K562 (cell line): ENCODE measurements around the gene TWSG1. TPM values are rescaled to one million over a fixed set of nuclear protein-coding genes. Genes with fewer than 3 reads are reported as not detected.
"Not testable (repeated sequence)": the region's sequence is repeated elsewhere in the genome, so short reads cannot be mapped to it uniquely, and the experiment has no call there.

Source experiments
- ATAC-seq: fragments of 200-7000 bp; cut with Tn5 transposase; 3 replicates; pipeline ENCODE4 v1.9.1; 2020; ENCODE audit warnings: moderate library complexity
- BruUV-seq: library from RNA; stranded (reverse); fragments of 400-500 nt; replicated peaks from 2 replicates; lab custom pipeline; 2021; lab: Mats Ljungman, UMichigan
- CTCF ChIA-PET: fragments of 300-600 bp; formaldehyde crosslinking; extraction: SDS; loops from one replicate; lab custom pipeline; 2021; ENCODE audit warnings: low intra/inter-chr PET ratio; lab: Yijun Ruan, JAX
- POLR2A ChIA-PET: fragments of 300-600, 350-650 bp; sonication (Branson Sonifier 250); formaldehyde crosslinking; extraction: SDS; loops from one replicate; lab custom pipeline; 2021; ENCODE audit warnings: antibody characterized with exemption, inconsistent platforms; lab: Yijun Ruan, JAX
- DNase-seq, 4 experiments: peaks; one replicate each; pipeline versions ENCODE4 v3.0.0 to v3.0.0-alpha.2; 2011 to 2018; ENCODE audit warnings: low spot score in 3 of 4, mixed read lengths in 3 of 4; ENCODE audit errors: extremely low read depth in 1 of 4
- FAIRE-seq: peaks from 2 replicates; lab custom pipeline; 2011; peaks lifted over from hg19 to GRCh38; lab: Jason Lieb, UNC
- H2AFZ ChIP-seq: 2 replicates; pipeline ENCODE4 v1.6.0; 2011; ENCODE audit warnings: low read depth, low read length, control low read depth, inconsistent platforms
- H3K27ac ChIP-seq: fragments of 200-600 bp; 3 replicates; pipeline ENCODE4 v1.8.0; 2011; ENCODE audit warnings: low read depth, mild to moderate bottlenecking, control low read depth, inconsistent platforms, low read length, moderate library complexity, mixed read lengths; ENCODE audit errors: extremely low read depth
- H3K27me3 ChIP-seq, 2 experiments: fragments of 300-600 bp in 1 of 2; 2 replicates in 1 of 2; 3 replicates in 1 of 2; pipeline versions ENCODE4 v1.6.0 to v1.8.0; 2011; ENCODE audit warnings: inconsistent platforms in 2 of 2, low read length in 2 of 2, mild to moderate bottlenecking in 1 of 2, mixed read lengths in 1 of 2, moderate library complexity in 1 of 2; ENCODE audit not compliant: control insufficient read depth in 2 of 2, insufficient read depth in 2 of 2
- H3K36me3 ChIP-seq: fragments of 300-600 bp; 3 replicates; pipeline ENCODE4 v1.8.0; 2011; ENCODE audit warnings: mild to moderate bottlenecking, low read length, inconsistent platforms; ENCODE audit not compliant: control insufficient read depth, insufficient read depth
- H3K4me1 ChIP-seq, 2 experiments: fragments of 200-600 bp in 1 of 2; replicated peaks in 1 of 2; 2 replicates in 1 of 2; 3 replicates in 1 of 2; pipeline versions ENCODE4 v1.5.1 to v1.8.0; 2011; ENCODE audit warnings: inconsistent platforms in 2 of 2, low read length in 2 of 2, mild to moderate bottlenecking in 1 of 2, mixed read lengths in 1 of 2, moderate library complexity in 1 of 2; ENCODE audit not compliant: control insufficient read depth in 2 of 2, insufficient read depth in 2 of 2
- H3K4me2 ChIP-seq: 2 replicates; pipeline ENCODE4 v1.6.1; 2011; ENCODE audit warnings: low read length, control low read depth, inconsistent platforms, mixed read lengths; ENCODE audit not compliant: insufficient read depth
- H3K4me3 ChIP-seq: fragments of 200-600 bp; sonication (generic), shearing (Covaris generic); 2 replicates; pipeline ENCODE4 v1.5.1; 2016; ENCODE audit warnings: control low read depth, inconsistent platforms
- H3K79me2 ChIP-seq: fragments of 200-600 bp; 3 replicates; pipeline ENCODE4 v1.8.0; 2011; ENCODE audit warnings: low read length, inconsistent platforms; ENCODE audit not compliant: control insufficient read depth, insufficient read depth
- H3K9ac ChIP-seq, 2 experiments: 2 replicates each; pipeline versions ENCODE4 v1.6.0 to v1.6.1; 2011; ENCODE audit warnings: low read depth in 2 of 2, low read length in 2 of 2, control low read depth in 1 of 2, inconsistent platforms in 1 of 2, mild to moderate bottlenecking in 1 of 2, mixed read lengths in 1 of 2; ENCODE audit not compliant: insufficient read depth in 1 of 2
- H3K9me1 ChIP-seq: one replicate; pipeline ENCODE4 v1.6.0; 2011; ENCODE audit warnings: inconsistent platforms, mild to moderate bottlenecking, low read length, moderate library complexity; ENCODE audit not compliant: control insufficient read depth, insufficient read depth
- H3K9me3 ChIP-seq: replicated peaks from 2 replicates; pipeline ENCODE4 v1.5.1; 2011; ENCODE audit warnings: low read depth, low read length, inconsistent platforms; ENCODE audit not compliant: control insufficient read depth, insufficient read depth
- H4K20me1 ChIP-seq: replicated peaks from 2 replicates; pipeline ENCODE4 v1.6.1; 2011; ENCODE audit warnings: low read length, inconsistent platforms, mixed read lengths; ENCODE audit not compliant: control insufficient read depth, insufficient read depth
- C11orf30 ChIP-seq: fragments of 450-650 bp; IDR thresholded peaks from 2 replicates; pipeline ENCODE4 v1.6.1; 2016; ENCODE audit warnings: low read depth, mild to moderate bottlenecking
- KDM1A ChIP-seq, 2 experiments: fragments of 450-650 bp; IDR thresholded peaks; 2 replicates each; pipeline ENCODE4 v1.6.1; 2016; ENCODE audit warnings: mild to moderate bottlenecking in 2 of 2
- MAFF ChIP-seq: IDR thresholded peaks from 2 replicates; pipeline ENCODE4 v1.6.1; 2012; ENCODE audit warnings: low read length, improper control_type of control experiment
- MAFG ChIP-seq: fragments of 450-650 bp; conservative IDR thresholded peaks from 2 replicates; pipeline ENCODE4 v1.6.1; 2016; ENCODE audit warnings: missing genetic modification characterization, missing compliant biosample characterization
- ZBTB11 ChIP-seq, 3 experiments: fragments of 200-800 bp in 1 of 3; fragments of 250-450 bp in 1 of 3; fragments of 450-650 bp in 1 of 3; sonication (Bioruptor Pico) in 1 of 3; sonication (Bioruptor generic) in 1 of 3; formaldehyde crosslinking in 1 of 3; IDR thresholded peaks; 2 replicates each; pipeline versions ENCODE4 v1.6.1 to v1.8.0; 2016 to 2022; ENCODE audit warnings: mild to moderate bottlenecking in 2 of 3, missing genetic modification characterization in 2 of 3, missing compliant biosample characterization in 1 of 3, moderate library complexity in 1 of 3
- ZNF174 ChIP-seq: fragments of 250-450 bp; sonication (Bioruptor Pico); IDR thresholded peaks from 2 replicates; pipeline ENCODE4 v1.4.0; 2020; ENCODE audit warnings: mild to moderate bottlenecking
- ZNF316 ChIP-seq: fragments of 450-650 bp; IDR thresholded peaks from 2 replicates; pipeline ENCODE4 v1.6.1; 2016
- WGBS: fragments of 100-300 bp; shearing (Covaris generic); methylation state at CpG from one replicate; pipeline ENCODE4 v1.1.6; 2016; ENCODE audit warnings: low coverage, mixed read lengths; ENCODE audit not compliant: insufficient coverage; ENCODE audit errors: missing lambda C conversion rate; 5-methylcytosine and 5-hydroxymethylcytosine counted together
- in situ Hi-C: fragments of 300-500 bp; cut with MboI; formaldehyde crosslinking; loops from 4 replicates; pipeline ENCODE4 v1.15.0; 2018; ENCODE audit warnings: inconsistent platforms, mixed read lengths
- intact Hi-C: fragments of 100-400 bp; cut with micrococcal nuclease; formaldehyde crosslinking; loops from 2 replicates; pipeline ENCODE4 v1.14.2; 2022
- polyA plus RNA-seq, 8 experiments: library from polyadenylated mRNA; depleted of rRNA in 4 of 8; stranded (reverse) in 5 of 8; unstranded in 3 of 8; fragments of >200 nt; fragmentation: Nextera tagmentation in 2 of 8; fragmentation: Illumina TruSeq in 1 of 8; extraction: Ambion mirVana in 2 of 8; extraction: Trizol in 1 of 8; gene quantifications; 2 replicates each; pipeline versions ENCODE4 v1.2.1 to v1.2.3, GENCODE V29; 2011 to 2014; ENCODE audit warnings: inconsistent platforms in 1 of 8, missing spikeins in 1 of 8
- total RNA-seq, 7 experiments: library from RNA; depleted of rRNA in 6 of 7; stranded (reverse); fragments of >200 nt in 6 of 7; fragmentation: Illumina TruSeq in 2 of 7; extraction: Trizol in 2 of 7; gene quantifications; 2 replicates each; pipeline versions ENCODE4 v1.2.1 to v1.2.3, GENCODE V29; 2011 to 2021; ENCODE audit warnings: low replicate concordance in 1 of 7

The TWSG1 gene
- total and polyA plus RNA-seq, 9 of the 15 experiments (the other 6 are each of a cell fraction or from before 2014, with no cell fraction given), result 10.4 to 37.2 (median 25.1) TPM

- TF ChIP-seq ZBTB11 (CRISPR knock-in tag; IDR thresholded peaks at IDR 0.05) (no peak), ZNF174 (CRISPR knock-in tag) (no peak)
Measured at GRCh38 chr18:9366126-9366714, 31.6 kb downstream of the TWSG1 start (continued).

DNA sequence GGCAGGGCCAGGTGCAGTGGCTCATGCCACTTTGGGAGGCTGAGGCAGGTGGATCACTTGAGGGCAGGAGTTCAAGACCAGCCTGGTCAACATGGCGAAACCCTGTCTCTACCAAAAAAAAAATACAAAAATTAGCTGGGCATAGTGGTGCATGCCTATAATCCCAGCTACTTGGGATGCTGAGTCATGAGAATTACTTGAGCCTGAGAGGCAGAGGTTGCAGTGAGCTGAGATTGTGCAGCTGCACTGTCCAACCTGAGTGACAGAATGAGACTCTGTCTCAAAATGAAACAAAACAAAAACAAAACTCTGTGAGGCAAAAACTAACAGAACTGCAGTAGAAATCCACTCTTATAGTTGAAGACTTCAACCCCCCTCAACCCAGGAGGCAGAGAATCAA, 38.7 kb downstream of the TWSG1 start:
- H3K4me3 ChIP-seq, H3K9me1 ChIP-seq, intact Hi-C loops, H3K4me1 ChIP-seq, H3K27ac ChIP-seq, H3K27me3 ChIP-seq, H3K4me2 ChIP-seq, H3K36me3 ChIP-seq, BruUV-seq, DNase-seq, H3K9me3 ChIP-seq: not testable (repeated sequence)
- POLR2A ChIA-PET, result interaction anchor here (0.7 to 1.3 kb wide), 2 partner anchors 11 to 94 kb away, joined by 3 to 5 read pairs; no protein-coding TSS in a partner anchor
- peak in 1 of 2 experiments; percentile 17; a peak in 1 of 4 replicates for TF ChIP-seq KDM1A (IDR thresholded peaks at IDR 0.05)
- peak; percentile 91 for TF ChIP-seq ZNF316
- peak; percentile 64 for TF ChIP-seq MAFG (tag)
- peak; percentile 79 for TF ChIP-seq C11orf30
- TF ChIP-seq MAFF, result peak; percentile 27; the same call in 1 of the 2 replicates
- TF ChIP-seq, all 486 proteins: peak for 5; not testable (repeated sequence) for 481
- ATAC-seq, H2AFZ ChIP-seq, in situ Hi-C loops, CTCF ChIA-PET, H4K20me1 ChIP-seq, H3K79me2 ChIP-seq, H3K9ac ChIP-seq, FAIRE-seq: not testable (repeated sequence)
- 75% methylated on average over 1 of the region's 1 CpG for WGBS
